Neural cell (in vitro differentiated cells): ENCODE results near the gene C20orf141.

Source experiments
- EP300 ChIP-seq: fragments of 450-650 bp; conservative IDR thresholded peaks from 2 replicates; pipeline ENCODE4 v1.6.1; 2014; ENCODE audit warnings: antibody characterized with exemption, mild to moderate bottlenecking, moderate library complexity; ENCODE audit not compliant: poor library complexity, severe bottlenecking
- EZH2 ChIP-seq: fragments of 200-600, 300-800 bp; shearing (Covaris generic), sonication (generic); IDR thresholded peaks from 2 replicates; pipeline ENCODE4 v1.6.1; 2014; ENCODE audit warnings: antibody characterized with exemption, low read length, borderline replicate concordance, mild to moderate bottlenecking; ENCODE audit not compliant: insufficient read depth, poor library complexity, severe bottlenecking
- MXI1 ChIP-seq: fragments of 450-650 bp; conservative IDR thresholded peaks from 2 replicates; pipeline ENCODE4 v1.6.1; 2014; ENCODE audit warnings: antibody characterized with exemption, mild to moderate bottlenecking; ENCODE audit not compliant: poor library complexity, severe bottlenecking
- POLR2AphosphoS5 ChIP-seq: IDR thresholded peaks from 2 replicates; pipeline ENCODE4 v1.6.1; 2012
- RAD21 ChIP-seq: fragments of 450-650 bp; conservative IDR thresholded peaks from 2 replicates; pipeline ENCODE4 v1.6.1; 2014; ENCODE audit warnings: antibody characterized with exemption, mild to moderate bottlenecking, moderate library complexity
- SMC3 ChIP-seq: fragments of 450-650 bp; conservative IDR thresholded peaks from 2 replicates; pipeline ENCODE4 v1.6.1; 2014; ENCODE audit warnings: antibody characterized with exemption, mild to moderate bottlenecking, moderate library complexity; ENCODE audit not compliant: poor library complexity
- TAF1 ChIP-seq: IDR thresholded peaks from 2 replicates; pipeline ENCODE4 v1.6.1; 2012; ENCODE audit warnings: low read depth
- TF ChIP-seq, protein P1 (sequence below): fragments of 450-650 bp; IDR thresholded peaks from 2 replicates; pipeline ENCODE4 v1.5.1; 2014; ENCODE audit warnings: antibody characterized with exemption, mild to moderate bottlenecking, moderate library complexity; ENCODE audit not compliant: poor library complexity, severe bottlenecking
- TF ChIP-seq, protein P2 (sequence below): IDR thresholded peaks from 2 replicates; pipeline ENCODE4 v1.6.1; 2012; ENCODE audit warnings: borderline replicate concordance

GRCh38 chr20:2820084-2820895, 5.5 kb downstream of the C20orf141 start:
- TF ChIP-seq, protein P1, sequence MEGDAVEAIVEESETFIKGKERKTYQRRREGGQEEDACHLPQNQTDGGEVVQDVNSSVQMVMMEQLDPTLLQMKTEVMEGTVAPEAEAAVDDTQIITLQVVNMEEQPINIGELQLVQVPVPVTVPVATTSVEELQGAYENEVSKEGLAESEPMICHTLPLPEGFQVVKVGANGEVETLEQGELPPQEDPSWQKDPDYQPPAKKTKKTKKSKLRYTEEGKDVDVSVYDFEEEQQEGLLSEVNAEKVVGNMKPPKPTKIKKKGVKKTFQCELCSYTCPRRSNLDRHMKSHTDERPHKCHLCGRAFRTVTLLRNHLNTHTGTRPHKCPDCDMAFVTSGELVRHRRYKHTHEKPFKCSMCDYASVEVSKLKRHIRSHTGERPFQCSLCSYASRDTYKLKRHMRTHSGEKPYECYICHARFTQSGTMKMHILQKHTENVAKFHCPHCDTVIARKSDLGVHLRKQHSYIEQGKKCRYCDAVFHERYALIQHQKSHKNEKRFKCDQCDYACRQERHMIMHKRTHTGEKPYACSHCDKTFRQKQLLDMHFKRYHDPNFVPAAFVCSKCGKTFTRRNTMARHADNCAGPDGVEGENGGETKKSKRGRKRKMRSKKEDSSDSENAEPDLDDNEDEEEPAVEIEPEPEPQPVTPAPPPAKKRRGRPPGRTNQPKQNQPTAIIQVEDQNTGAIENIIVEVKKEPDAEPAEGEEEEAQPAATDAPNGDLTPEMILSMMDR: no peak
- TF ChIP-seq EP300 (no peak), EZH2 (no peak), RAD21 (no peak), TAF1 (no peak), POLR2AphosphoS5 (no peak), MXI1 (no peak), SMC3 (no peak)
- TF ChIP-seq, protein P2, sequence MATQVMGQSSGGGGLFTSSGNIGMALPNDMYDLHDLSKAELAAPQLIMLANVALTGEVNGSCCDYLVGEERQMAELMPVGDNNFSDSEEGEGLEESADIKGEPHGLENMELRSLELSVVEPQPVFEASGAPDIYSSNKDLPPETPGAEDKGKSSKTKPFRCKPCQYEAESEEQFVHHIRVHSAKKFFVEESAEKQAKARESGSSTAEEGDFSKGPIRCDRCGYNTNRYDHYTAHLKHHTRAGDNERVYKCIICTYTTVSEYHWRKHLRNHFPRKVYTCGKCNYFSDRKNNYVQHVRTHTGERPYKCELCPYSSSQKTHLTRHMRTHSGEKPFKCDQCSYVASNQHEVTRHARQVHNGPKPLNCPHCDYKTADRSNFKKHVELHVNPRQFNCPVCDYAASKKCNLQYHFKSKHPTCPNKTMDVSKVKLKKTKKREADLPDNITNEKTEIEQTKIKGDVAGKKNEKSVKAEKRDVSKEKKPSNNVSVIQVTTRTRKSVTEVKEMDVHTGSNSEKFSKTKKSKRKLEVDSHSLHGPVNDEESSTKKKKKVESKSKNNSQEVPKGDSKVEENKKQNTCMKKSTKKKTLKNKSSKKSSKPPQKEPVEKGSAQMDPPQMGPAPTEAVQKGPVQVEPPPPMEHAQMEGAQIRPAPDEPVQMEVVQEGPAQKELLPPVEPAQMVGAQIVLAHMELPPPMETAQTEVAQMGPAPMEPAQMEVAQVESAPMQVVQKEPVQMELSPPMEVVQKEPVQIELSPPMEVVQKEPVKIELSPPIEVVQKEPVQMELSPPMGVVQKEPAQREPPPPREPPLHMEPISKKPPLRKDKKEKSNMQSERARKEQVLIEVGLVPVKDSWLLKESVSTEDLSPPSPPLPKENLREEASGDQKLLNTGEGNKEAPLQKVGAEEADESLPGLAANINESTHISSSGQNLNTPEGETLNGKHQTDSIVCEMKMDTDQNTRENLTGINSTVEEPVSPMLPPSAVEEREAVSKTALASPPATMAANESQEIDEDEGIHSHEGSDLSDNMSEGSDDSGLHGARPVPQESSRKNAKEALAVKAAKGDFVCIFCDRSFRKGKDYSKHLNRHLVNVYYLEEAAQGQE: no peak
